ENCODE data around the gene RAB1A.
"Not testable (repeated sequence)": the region's sequence is repeated elsewhere in the genome, so short reads cannot be mapped to it uniquely, and the experiment has no call there.

RAB1A gene

DNA sequence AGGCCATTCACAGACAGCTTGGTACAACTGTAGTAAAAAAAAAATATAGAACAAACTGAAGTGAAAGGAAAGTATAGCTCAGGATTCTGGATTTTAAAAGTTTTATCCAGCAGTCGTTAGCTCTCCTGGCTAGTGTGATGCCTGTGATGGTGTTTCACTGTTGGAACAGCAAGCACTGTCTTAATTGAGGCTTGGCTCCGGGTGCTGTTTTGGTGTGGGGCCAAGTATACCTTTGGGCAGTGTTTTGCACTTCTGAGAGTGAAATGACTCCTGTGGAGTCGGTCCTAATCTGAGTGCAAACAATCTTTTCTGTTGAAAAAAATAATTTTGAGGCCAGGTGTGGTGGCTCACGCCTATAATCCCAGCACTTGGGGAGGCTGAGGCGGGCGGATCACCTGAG, 28.7 kb upstream of the RAB1A start:
- in situ Hi-C loops (cut with MboI; ENCODE audit: low pct_unique_long_range_greater_than_20kb, low sequenced_read_pairs, unreplicated experiment): no loop called here
- no peak for DNase-seq (ENCODE audit: low spot score)
- TF ChIP-seq, protein P1, sequence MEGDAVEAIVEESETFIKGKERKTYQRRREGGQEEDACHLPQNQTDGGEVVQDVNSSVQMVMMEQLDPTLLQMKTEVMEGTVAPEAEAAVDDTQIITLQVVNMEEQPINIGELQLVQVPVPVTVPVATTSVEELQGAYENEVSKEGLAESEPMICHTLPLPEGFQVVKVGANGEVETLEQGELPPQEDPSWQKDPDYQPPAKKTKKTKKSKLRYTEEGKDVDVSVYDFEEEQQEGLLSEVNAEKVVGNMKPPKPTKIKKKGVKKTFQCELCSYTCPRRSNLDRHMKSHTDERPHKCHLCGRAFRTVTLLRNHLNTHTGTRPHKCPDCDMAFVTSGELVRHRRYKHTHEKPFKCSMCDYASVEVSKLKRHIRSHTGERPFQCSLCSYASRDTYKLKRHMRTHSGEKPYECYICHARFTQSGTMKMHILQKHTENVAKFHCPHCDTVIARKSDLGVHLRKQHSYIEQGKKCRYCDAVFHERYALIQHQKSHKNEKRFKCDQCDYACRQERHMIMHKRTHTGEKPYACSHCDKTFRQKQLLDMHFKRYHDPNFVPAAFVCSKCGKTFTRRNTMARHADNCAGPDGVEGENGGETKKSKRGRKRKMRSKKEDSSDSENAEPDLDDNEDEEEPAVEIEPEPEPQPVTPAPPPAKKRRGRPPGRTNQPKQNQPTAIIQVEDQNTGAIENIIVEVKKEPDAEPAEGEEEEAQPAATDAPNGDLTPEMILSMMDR (IDR thresholded peaks at IDR 0.05; ENCODE audit: extremely low read depth, insufficient read depth, missing control alignments): no peak

DNA sequence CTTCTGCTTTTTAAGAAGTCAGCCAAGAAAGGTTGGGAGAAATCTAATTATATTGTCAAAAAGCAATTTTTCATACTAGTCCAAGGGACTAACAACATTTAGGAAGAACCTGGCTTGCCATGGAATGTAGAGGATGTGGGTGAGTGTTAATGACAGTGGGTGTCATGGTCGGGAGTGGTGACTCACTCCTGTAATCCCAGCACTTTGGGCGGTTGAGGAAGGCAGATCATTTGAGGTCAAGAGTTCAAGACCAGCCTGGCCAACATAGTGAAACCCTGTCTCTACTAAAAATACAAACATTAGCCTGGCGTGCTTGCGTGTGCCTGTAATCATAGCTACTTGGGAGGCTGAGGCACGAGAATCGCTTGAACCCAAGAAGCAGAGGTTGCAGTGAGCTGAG, 27.9 kb upstream of the RAB1A start:
- DNase-seq (ENCODE audit: low spot score); in situ Hi-C loops (cut with MboI; ENCODE audit: low pct_unique_long_range_greater_than_20kb, low sequenced_read_pairs, unreplicated experiment): not testable (repeated sequence)

DNA sequence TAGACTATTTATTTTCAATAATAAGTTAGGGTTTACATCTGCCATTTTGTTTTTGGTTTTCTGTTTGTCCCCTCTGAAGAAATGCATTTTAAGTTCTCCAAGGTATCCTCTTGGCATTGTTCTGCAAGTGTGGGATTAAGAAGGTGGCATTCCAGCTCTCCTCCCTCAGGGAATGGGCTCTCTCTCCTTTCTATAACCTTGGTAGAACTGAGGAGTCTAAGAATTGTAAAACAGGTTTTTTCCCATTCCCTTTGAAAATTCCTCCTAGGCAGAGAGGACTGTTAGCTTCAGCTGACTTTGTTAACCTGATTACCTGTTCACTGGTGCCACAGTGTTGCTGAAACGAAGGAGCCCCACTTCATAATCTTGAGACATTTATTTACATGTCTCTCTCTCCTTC, 26.1 kb upstream of the RAB1A start:
- in situ Hi-C loops (cut with MboI; ENCODE audit: low pct_unique_long_range_greater_than_20kb, low sequenced_read_pairs, unreplicated experiment): no loop called here
- TF ChIP-seq, protein P1 (IDR thresholded peaks at IDR 0.05; ENCODE audit: extremely low read depth, insufficient read depth, missing control alignments): no peak
- DNase-seq (ENCODE audit: low spot score): no peak

DNA sequence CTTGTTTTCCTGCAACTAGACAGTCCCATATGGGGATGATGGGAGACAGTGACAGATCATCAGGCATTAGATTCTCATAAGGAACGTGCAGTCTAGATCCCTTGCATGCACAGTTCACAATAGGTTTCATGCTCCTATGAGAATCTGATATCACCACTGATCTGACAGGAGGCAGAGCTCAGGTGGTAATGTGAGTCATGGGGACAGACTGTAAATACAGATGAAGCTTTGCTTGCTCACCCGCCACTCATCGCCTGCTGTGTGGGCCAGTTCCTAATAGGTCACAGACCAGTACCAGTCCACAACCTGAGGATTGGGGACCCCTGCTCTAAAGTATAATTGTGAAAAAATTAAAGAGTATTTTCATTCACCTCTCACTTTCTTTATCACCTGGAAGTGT, 23.6 kb upstream of the RAB1A start:
- DNase-seq (ENCODE audit: low spot score): no peak
- in situ Hi-C loops (cut with MboI; ENCODE audit: low pct_unique_long_range_greater_than_20kb, low sequenced_read_pairs, unreplicated experiment): no loop called here
- TF ChIP-seq, protein P1 (IDR thresholded peaks at IDR 0.05; ENCODE audit: extremely low read depth, insufficient read depth, missing control alignments): no peak

DNA sequence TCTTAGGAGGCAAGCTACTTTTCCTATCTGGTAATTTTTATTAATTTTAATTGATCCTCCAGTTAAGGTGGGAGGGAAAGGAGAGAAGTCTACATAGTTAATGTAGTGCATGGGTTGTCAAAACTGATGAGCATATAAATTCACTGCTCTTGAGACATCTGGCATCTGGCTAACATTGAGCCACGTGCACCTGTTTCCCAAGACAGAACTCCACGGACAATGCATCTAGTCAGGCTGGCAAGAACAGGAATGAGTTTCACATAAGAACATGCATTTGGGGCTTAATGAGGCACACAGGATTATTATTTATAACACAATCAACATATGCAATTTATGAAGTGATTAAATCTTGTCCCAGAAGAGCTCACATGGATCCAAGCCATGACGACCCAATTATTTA, 16.2 kb upstream of the RAB1A start:
- in situ Hi-C loops (cut with MboI; ENCODE audit: low pct_unique_long_range_greater_than_20kb, low sequenced_read_pairs, unreplicated experiment): no loop called here
- DNase-seq (ENCODE audit: low spot score): no peak
- TF ChIP-seq, protein P1 (IDR thresholded peaks at IDR 0.05; ENCODE audit: extremely low read depth, insufficient read depth, missing control alignments): no peak

DNA sequence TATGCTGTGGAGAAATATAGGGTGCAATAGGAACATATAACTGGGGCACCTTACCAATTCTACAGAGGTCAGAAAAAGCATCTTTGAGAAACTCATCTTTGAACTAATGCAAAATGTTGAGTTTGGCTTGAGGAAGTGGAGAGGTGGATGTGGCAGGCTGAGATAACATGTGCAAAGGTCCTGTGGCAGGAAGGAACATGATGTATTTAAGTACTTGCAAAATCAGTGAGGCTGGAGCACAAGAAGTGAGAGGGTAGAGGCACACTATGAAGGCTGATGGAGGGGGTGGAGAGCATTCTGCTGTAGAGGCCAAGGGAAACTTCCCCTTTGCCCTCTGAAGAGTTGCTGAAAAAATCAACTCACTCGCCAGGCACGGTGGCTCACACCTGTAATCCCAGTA, 14.7 kb upstream of the RAB1A start:
- in situ Hi-C loops (cut with MboI; ENCODE audit: low pct_unique_long_range_greater_than_20kb, low sequenced_read_pairs, unreplicated experiment): no loop called here
- no peak for DNase-seq (ENCODE audit: low spot score)
- TF ChIP-seq, protein P1 (IDR thresholded peaks at IDR 0.05; ENCODE audit: extremely low read depth, insufficient read depth, missing control alignments): no peak

DNA sequence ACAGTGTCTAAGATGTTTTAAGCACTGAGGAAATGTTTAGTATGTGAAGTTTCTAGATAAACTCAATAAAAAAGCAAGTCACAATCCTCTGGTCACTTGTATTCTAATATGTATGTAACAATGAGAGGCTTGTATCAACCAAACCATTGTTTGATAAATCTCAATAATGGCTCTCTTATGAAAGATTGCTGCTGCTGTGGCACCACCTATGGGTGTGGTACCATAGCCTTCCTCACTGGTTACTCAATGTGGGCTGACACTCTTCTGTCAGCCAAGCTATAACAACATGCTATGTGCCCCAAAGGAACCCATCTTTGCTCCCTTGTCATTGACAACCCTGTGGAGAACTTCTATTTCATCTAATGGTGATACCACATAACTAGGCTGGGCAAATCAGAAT, 12.6 kb upstream of the RAB1A start:
- no peak for DNase-seq (ENCODE audit: low spot score)
- TF ChIP-seq, protein P1 (IDR thresholded peaks at IDR 0.05; ENCODE audit: extremely low read depth, insufficient read depth, missing control alignments): no peak
- in situ Hi-C loops (cut with MboI; ENCODE audit: low pct_unique_long_range_greater_than_20kb, low sequenced_read_pairs, unreplicated experiment): no loop called here

Measured in GM13977 (cell line).